OCI-LY7 (cell line): ENCODE measurements around the gene MT1A.

ENCODE experiments used
- CTCF ChIP-seq: fragments of 200-600 bp; sonication (generic); conservative IDR thresholded peaks from 2 replicates; pipeline ENCODE4 v1.5.1; 2014; ENCODE audit warnings: mild to moderate bottlenecking, antibody characterized with exemption, low read length, moderate library complexity, mixed read lengths
- EZH2phosphoT487 ChIP-seq: fragments of 200-600 bp; sonication (generic); IDR thresholded peaks from 2 replicates; pipeline ENCODE4 v1.6.1; 2018; ENCODE audit warnings: low read depth, borderline replicate concordance, mild to moderate bottlenecking, mixed run types, antibody characterized with exemption, low read length, moderate library complexity, mixed read lengths

DNA sequence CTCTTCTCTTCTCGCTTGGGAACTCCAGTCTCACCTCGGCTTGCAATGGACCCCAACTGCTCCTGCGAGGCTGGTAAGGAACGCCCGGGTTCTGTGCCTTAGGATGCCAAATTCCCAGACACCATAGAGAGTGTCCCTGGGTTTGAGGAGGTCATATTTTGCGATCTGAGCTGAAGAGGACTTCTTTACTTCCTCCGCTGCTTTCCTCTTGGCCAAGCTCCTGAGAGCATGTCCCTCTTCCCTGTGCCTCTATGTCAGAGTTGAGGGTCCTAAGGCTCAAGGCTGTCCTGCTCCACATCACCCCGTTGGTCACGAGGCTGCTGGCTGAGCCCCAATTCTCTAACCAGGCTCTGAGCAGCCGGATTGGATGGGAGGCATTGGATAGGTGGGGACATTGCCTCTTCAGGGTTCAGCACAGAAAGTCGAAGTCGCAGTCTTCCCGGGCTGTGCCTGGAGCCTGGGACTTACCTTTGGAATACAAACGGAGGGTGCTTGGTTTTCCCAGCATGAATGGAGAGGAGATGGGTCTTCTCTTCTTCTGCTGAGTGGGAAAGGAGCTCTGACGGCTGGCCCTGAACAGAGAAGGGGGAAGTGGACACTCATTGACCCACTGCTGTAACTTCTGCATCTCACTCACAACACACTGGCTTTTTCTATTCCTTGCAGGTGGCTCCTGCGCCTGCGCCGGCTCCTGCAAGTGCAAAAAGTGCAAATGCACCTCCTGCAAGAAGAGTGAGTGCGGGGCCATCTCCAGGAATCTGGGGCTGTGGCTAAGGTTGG is 31.6 kb downstream of the MT1A start:
- TF ChIP-seq CTCF (no peak), EZH2phosphoT487 (no peak)
